HTERT RPE-1 (cell line): ENCODE measurements around the gene MGMT.

Source experiments
- in situ Hi-C: fragments of 300-500 bp; cut with MboI; formaldehyde crosslinking; loops from 4 replicates; pipeline ENCODE4 v1.14.3; 2020; ENCODE audit warnings: low sequenced_read_pairs

Gene MGMT

GRCh38 chr10:129646973-129647372, 179.9 kb downstream of the MGMT start:
- in situ Hi-C loops, result no loop called here

- in situ Hi-C loops, result no loop called here
Observed at GRCh38 chr10:129647590-129647989, 180.5 kb downstream of the MGMT start.

- in situ Hi-C loops, result no loop called here
Observed at GRCh38 chr10:129648856-129649255, 181.8 kb downstream of the MGMT start.

GRCh38 chr10:129652021-129652420, 185.0 kb downstream of the MGMT start:
- in situ Hi-C loops, result no loop called here

- in situ Hi-C loops, result no loop called here
Observed at GRCh38 chr10:129652521-129653201, 185.6 kb downstream of the MGMT start.

GRCh38 chr10:129653428-129653827, 186.4 kb downstream of the MGMT start:
- in situ Hi-C loops, result no loop called here

GRCh38 chr10:129653861-129654260, 186.8 kb downstream of the MGMT start:
- in situ Hi-C loops, result no loop called here

- in situ Hi-C loops, result no loop called here
Observed at GRCh38 chr10:129654461-129654860, 187.4 kb downstream of the MGMT start.

- in situ Hi-C loops, result no loop called here
Observed at GRCh38 chr10:129655007-129655678, 188.1 kb downstream of the MGMT start.

- in situ Hi-C loops, result no loop called here
Observed at GRCh38 chr10:129655679-129656031, 188.6 kb downstream of the MGMT start.

GRCh38 chr10:129656642-129657041, 189.6 kb downstream of the MGMT start:
- in situ Hi-C loops, result no loop called here

GRCh38 chr10:129657297-129658017, 190.4 kb downstream of the MGMT start:
- in situ Hi-C loops, result no loop called here

GRCh38 chr10:129658376-129659072, 191.5 kb downstream of the MGMT start:
- in situ Hi-C loops, result no loop called here

GRCh38 chr10:129659508-129660268, 192.6 kb downstream of the MGMT start:
- in situ Hi-C loops, result no loop called here

GRCh38 chr10:129660569-129660968, 193.5 kb downstream of the MGMT start:
- in situ Hi-C loops, result no loop called here

GRCh38 chr10:129662426-129662825, 195.4 kb downstream of the MGMT start:
- in situ Hi-C loops, result no loop called here

- in situ Hi-C loops, result no loop called here
Observed at GRCh38 chr10:129670124-129670523, 203.1 kb downstream of the MGMT start.

GRCh38 chr10:129673292-129673691, 206.3 kb downstream of the MGMT start:
- in situ Hi-C loops, result no loop called here

- in situ Hi-C loops, result no loop called here
Observed at GRCh38 chr10:129675027-129675769, 208.2 kb downstream of the MGMT start.

GRCh38 chr10:129676014-129676413, 209.0 kb downstream of the MGMT start:
- in situ Hi-C loops, result no loop called here
